Erythroblast (primary cell): ENCODE data around the gene SSR1.

Experiments
- DNase-seq, 2 experiments: peaks; one replicate each; lab custom pipeline; 2025; lab: John Stamatoyannopoulos, UW
- GATA1 ChIP-seq: IDR thresholded peaks from 2 replicates; pipeline ENCODE4 v1.6.1; 2011; ENCODE audit warnings: low read depth, mild to moderate bottlenecking, control low read depth, low read length, moderate library complexity
- POLR2A ChIP-seq: IDR thresholded peaks from 2 replicates; pipeline ENCODE4 v1.6.1; 2011; ENCODE audit warnings: mild to moderate bottlenecking, low read length

Gene SSR1

DNA sequence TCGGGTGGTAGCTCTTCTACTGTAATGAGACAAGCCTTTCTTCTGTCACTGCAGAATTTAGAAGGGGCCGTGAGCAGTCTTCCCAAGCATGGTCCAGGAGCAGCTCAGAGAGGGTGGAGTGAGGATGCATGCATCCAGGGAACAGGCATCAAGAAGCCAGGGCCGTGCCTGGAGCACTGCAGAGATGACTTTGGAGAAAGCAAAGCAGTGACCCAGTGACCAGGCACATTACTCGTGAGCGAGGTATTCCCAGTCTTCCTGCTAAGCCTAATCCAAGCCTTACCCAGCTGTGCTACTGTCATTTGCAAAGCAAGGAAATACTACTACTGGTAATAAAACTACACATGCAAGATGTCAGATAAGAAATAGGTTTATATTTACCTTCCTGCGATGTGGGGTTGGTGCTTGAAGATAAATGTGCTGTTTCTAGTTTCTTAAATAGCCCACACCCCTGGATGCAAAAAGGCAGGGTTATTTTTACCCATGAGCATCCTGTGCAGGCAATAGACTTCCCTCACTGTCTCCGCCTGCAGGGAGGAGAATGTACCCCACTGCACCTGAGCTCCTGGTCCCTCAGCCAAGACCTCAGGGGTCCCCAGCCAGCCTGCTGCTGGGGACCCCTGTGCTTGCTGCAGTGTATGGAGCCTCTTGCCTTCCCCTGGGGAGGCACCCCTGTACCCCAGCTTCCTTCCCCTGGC lies 62.9 kb downstream of the SSR1 start:
- TF ChIP-seq GATA1 (no peak), POLR2A (no peak)
- no peak for DNase-seq

GRCh38 chr6:7249391-7249790 lies 63.6 kb downstream of the SSR1 start:
- no peak for DNase-seq

DNA sequence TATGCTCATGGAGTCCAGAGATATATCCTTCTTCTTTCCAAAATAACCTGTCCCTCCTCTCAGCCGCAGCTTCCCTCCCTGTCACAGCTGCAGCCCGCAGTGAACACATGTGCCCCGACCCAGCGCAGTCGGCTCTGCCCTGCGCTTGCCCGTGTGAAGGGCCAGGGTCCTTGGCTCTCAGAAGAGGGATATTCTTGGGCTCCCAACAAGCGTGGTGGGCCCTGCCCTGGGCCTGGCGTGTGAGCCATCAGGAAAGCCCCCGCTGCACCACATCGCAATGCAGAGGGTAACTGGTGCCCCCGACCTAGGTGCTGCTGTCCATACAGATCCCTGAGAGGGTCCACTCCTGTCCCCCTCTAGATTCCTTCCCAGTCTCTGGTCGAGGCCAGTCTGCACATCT lies 65.2 kb downstream of the SSR1 start:
- TF ChIP-seq GATA1 (no peak), POLR2A (no peak)
- DNase-seq = no peak

More at GRCh38 chr6:7249391-7249790, 63.6 kb downstream of the SSR1 start:
- TF ChIP-seq GATA1 (no peak), POLR2A (no peak)

- TF ChIP-seq POLR2A = no peak
- no peak for TF ChIP-seq GATA1
- DNase-seq = no peak
Measured at GRCh38 chr6:7247179-7247456, 65.9 kb downstream of the SSR1 start.

- TF ChIP-seq POLR2A = no peak
- DNase-seq = no peak
Measured at GRCh38 chr6:7246401-7247178, 66.4 kb downstream of the SSR1 start.

- no peak for TF ChIP-seq GATA1
- no peak for TF ChIP-seq POLR2A
- DNase-seq = no peak
Measured at GRCh38 chr6:7245668-7246393, 67.2 kb downstream of the SSR1 start.

- DNase-seq = peak; percentile 69 to 81
- TF ChIP-seq POLR2A (no peak), GATA1 (no peak)
Measured at GRCh38 chr6:7243179-7243981, 69.6 kb downstream of the SSR1 start.

- TF ChIP-seq POLR2A = no peak
- no peak for TF ChIP-seq GATA1
- no peak for DNase-seq
Measured at GRCh38 chr6:7242835-7243178, 70.2 kb downstream of the SSR1 start.

DNA sequence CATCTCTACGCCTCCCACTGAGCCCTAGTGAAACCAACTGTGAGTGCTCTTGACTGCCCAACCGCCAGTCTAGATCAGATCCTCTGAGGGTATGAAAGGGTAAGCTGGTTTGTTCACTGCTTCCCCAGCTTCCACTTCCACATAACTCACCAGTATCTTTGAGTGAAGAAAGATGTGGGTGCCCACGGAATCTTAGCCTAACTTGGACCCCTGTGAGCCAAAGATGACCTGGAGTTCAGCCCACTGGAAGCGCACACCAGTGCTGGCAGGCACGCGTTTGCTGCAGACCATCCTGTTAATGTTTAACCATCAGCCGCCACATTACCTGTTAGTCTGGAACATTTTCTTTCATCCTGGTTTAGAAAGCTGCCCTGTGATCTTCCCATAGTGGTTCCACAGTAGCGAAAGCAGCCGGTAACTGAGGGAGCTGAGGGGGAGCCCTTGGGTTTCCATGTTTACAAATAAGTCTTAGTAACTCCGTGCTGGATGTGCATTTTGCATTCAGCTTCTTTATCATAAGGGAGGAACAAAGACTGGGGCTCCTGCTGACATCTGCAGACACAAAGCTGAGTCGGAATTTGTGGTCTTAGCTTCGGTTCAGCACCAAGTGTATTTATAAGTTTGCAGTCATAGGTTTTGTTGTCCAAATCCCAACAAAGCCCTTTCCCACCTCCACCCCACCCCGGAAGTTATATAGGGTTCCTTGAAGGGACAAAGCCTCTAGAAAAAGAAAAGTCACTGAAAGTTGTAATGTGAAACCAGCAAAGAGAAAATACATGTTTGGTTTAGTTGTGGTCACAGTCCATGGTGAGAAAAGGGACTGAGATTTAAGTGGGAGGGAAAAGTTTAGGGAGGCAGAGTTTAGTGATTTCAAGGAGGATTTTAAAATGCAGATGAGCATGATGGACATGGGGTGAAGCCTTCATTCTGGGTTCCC lies 71.0 kb downstream of the SSR1 start:
- no peak for DNase-seq
- TF ChIP-seq POLR2A (no peak), GATA1 (no peak)

- TF ChIP-seq GATA1 (no peak), POLR2A (no peak)
- DNase-seq = no peak
Measured at GRCh38 chr6:7241160-7241559, 71.8 kb downstream of the SSR1 start.

DNA sequence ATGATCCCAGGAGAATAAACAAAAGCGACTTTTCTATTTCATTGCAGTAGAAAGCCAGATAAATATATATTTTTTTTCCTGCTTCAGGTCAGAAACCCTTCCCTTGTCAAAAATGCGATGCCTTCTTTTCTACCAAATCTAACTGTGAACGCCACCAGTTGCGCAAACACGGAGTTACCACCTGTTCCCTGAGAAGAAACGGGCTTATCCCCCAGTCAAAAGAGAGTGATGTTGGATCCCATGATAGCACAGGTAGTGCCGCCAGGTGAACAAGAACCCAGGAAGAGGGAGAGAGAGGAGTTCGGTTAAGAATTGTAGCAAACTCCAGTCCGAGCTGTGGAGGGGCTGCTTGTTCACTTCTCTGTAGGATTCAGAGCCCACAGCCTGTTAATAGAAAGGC lies 72.6 kb downstream of the SSR1 start:
- DNase-seq = no peak
- TF ChIP-seq POLR2A (no peak), GATA1 (no peak)

GRCh38 chr6:7239590-7239948 lies 73.4 kb downstream of the SSR1 start:
- no peak for TF ChIP-seq POLR2A
- DNase-seq = no peak
